OCI-M1 (cell line): ENCODE data around the gene RNPEP.
"Not testable (repeated sequence)": the region's sequence is repeated elsewhere in the genome, so short reads cannot be mapped to it uniquely, and the experiment has no call there.

Source experiments
- DNase-seq: peaks from one replicate; lab custom pipeline; 2025; lab: John Stamatoyannopoulos, UW

RNPEP gene

GRCh38 chr1:201958348-201958747 lies 24.1 kb upstream of the RNPEP start:
- DNase-seq = no peak

- not testable (repeated sequence) for DNase-seq
Measured at GRCh38 chr1:201962382-201962781, 20.1 kb upstream of the RNPEP start.

GRCh38 chr1:201964261-201964660 lies 18.2 kb upstream of the RNPEP start:
- DNase-seq = no peak

- DNase-seq = no peak
Measured at GRCh38 chr1:201966171-201966570, 16.3 kb upstream of the RNPEP start.

GRCh38 chr1:201968202-201968925 lies 14.1 kb upstream of the RNPEP start:
- no peak for DNase-seq

GRCh38 chr1:201970334-201971159 lies 11.9 kb upstream of the RNPEP start:
- DNase-seq = no peak

GRCh38 chr1:201982082-201982622 lies 296 bp upstream of the RNPEP start:
- DNase-seq = no peak

GRCh38 chr1:201983380-201983805 lies 945 bp downstream of the RNPEP start:
- DNase-seq = no peak

GRCh38 chr1:201984446-201984845 lies 2.0 kb downstream of the RNPEP start:
- DNase-seq = no peak

- DNase-seq = no peak
Measured at GRCh38 chr1:201985355-201985754, 2.9 kb downstream of the RNPEP start.

GRCh38 chr1:201988601-201989000 lies 6.2 kb downstream of the RNPEP start:
- DNase-seq = no peak

GRCh38 chr1:201989354-201990128 lies 7.1 kb downstream of the RNPEP start:
- DNase-seq = no peak

GRCh38 chr1:201990427-201990826 lies 8.0 kb downstream of the RNPEP start:
- no peak for DNase-seq

- DNase-seq = peak; percentile 58
Measured at GRCh38 chr1:201999625-202000238, 17.3 kb downstream of the RNPEP start.

GRCh38 chr1:202002507-202002906 lies 20.1 kb downstream of the RNPEP start:
- DNase-seq = no peak

- DNase-seq = no peak
Measured at GRCh38 chr1:202004711-202005110, 22.3 kb downstream of the RNPEP start.

GRCh38 chr1:202005958-202006357 lies 23.5 kb downstream of the RNPEP start:
- peak; percentile 30 for DNase-seq

- DNase-seq = no peak
Measured at GRCh38 chr1:202007304-202007703, 24.9 kb downstream of the RNPEP start.

- DNase-seq = peak; percentile 83
Measured at GRCh38 chr1:202007805-202008489, 25.5 kb downstream of the RNPEP start.

- peak; percentile 90 for DNase-seq
Measured at GRCh38 chr1:202009326-202010179, 27.1 kb downstream of the RNPEP start.
